NCI-H1105 treated with DMSO at 0.1 percent for 48 hours (cell line): ENCODE measurements around the gene TEPSIN.

Source experiments
- DNase-seq: peaks from one replicate; lab custom pipeline; 2025; lab: John Stamatoyannopoulos, UW

The TEPSIN gene

DNA sequence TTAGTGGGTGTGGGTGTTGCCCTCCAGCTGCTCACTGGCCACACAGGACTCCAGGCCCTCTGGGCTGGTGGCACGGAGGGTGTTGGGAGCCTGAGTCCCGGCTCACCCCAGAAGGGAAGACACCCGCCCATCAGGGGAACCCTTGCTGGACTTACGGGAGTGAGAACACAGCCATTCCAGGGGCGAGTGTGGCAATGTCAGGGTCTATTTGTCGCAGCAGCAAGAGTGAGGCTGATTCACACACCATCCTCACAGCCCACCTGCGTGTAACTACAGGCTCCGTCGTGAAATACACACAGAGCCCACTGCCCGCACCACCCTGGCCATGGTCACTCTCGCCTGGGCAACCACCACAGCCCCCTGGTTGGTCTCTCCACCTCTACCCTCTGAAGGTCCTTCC is 55.0 kb downstream of the TEPSIN start:
- no peak for DNase-seq

DNA sequence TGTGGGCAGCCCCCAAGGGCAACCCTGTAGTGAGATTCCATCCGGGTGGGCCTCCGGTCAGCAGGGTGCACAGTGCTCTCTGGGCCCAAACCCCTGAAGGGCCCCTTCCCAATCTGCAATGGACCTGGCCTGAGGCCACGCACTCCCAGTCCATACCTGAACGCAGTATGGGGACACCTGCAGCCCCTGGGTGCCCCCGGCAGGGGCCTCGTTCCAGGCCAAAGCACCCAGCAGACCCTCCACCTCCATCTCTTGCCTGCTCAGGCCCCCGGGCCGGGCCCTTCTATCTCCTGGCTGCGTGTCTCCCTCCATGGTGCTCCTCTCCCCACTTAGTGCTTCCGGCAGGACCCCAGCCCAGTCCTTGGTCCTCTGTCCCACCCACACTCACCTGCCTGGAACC is 55.5 kb downstream of the TEPSIN start:
- no peak for DNase-seq

DNA sequence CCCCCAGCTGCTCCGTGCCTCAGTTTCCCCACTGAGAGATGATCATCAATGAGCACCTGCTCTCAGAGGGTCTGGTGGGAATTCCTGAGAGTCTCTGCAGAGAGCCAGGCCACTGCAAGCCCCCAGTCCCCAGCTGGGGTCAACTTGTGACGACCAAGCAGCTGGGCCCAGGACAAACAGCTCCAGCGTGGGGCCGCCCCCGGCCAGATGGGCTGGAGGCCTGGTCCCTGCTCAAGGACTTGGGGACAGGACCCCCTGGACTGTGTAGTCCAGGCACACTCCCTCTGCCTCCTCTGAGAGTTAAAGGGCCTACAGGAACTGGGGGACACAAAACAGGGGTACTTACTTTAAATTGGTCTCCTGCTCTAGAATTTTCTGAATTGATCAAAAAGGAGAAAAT is 56.3 kb downstream of the TEPSIN start:
- no peak for DNase-seq

DNA sequence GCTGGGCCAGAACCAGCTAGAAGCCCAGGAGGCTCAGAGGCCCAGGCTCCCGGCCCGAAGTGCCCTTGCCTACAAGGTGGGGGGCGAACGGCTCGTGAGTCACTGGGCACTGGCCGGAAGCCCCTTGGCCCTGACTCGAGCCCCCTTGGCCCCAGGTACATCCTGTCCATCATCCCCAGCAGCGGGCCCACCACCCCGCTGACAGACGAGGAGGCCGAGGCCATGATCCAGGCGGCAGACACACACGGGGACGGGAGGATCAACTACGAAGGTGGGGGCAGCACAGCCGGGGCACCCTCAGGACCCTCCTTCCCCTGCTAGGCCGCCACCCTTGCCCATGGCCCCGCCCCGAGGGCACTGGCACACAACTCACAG is 57.1 kb downstream of the TEPSIN start:
- DNase-seq = no peak

DNA sequence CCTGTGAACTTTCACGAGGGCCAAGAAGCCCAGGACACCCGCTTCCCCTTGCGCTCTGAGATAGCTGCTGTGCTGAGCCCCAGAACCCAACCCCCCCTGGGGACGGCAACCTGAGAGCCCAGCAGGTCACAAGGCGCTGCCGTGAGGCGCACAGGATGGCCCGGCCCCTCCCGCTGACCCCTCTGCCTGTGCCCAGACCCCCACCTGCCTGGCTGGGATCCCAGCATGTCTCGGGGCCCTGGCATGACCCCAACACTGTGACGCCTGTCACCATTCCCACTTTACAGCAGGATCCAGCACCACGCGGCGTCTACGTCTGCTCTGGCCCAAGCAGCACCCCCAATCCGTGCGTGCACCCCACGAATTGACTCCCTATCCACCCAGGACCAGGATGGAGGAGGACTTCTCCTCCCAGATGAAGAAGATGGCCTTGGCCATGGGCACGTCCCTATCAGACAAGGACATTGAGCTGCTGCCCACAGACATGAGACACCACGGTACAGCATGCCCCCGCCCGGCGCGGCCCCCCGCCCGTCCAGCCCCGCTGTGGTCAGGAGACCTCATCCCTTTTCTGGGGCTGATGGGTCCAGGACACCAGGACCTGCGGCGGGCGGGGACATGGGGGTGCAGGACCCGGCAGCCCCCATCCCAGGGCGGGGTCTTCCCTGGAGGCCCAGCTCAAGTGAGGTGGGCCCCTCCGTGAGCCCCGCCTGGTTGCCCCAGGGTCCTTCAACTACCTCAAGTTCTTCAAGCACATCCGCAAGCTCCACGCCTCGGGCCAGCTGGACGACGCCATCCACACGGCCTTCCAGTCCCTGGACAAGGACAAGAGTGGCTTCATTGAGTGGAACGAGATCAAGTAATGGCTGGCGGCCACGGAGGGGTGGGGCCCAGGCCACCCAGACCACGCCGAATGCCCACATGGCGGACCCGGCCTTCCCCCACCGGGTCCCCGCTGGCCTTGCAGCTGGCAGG is 57.7 kb downstream of the TEPSIN start:
- DNase-seq = no peak

DNA sequence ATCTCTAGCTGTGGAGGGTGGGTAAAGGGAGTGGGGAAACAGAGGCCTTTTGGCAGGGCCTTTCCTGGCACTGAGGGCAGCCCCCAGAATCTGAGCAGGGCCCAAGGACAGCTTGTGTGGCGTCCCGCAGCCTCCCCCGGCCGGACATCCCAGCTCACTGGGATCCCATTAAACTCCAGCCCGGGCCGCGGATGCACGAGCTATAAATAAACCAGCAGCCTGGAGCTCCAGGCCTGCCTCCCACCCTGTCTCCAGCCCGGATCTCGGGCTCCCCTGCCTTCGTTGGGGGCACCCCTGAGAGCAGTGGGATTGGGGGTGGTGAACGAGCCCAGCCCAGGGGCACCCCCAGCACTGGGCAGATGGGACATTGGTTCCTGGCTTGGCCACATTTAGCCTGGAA is 59.0 kb downstream of the TEPSIN start:
- no peak for DNase-seq

DNA sequence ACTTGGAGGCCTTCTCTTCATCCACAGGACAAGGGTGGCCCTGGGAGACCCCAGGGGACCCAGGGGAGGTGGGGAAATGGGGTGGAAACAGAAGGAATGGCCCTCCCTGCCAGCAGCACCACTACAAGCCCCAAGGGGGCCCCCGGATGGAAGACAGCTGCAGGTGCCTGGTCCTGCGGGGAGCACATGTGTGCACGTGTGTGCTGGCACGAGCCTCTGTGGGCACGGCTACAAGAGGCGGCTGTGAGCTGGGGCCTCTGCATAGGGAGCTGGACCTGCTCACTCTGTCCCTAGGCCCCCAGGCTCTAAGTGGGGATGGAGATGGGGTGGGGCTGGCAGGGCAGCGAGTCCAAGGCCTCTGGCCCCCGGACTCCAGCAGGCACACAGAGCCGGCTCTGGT is 59.6 kb downstream of the TEPSIN start:
- no peak for DNase-seq
